GM10248 (cell line): ENCODE data around the gene CRK.
A peak's percentile ranks its signal among the peaks of the same experiment; 100 is the strongest.

ENCODE experiments used
- CTCF ChIA-PET: fragments of 300-600 bp; sonication (Branson Sonifier 250); formaldehyde crosslinking; extraction: SDS; loops from one replicate; lab custom pipeline; 2021; ENCODE audit warnings: antibody characterized with exemption; lab: Yijun Ruan, JAX
- POLR2A ChIA-PET: fragments of 350-650 bp; sonication (Branson Sonifier 250); formaldehyde crosslinking; extraction: SDS; loops from one replicate; lab custom pipeline; 2020; ENCODE audit warnings: antibody characterized with exemption; lab: Yijun Ruan, JAX
- DNase-seq: peaks from one replicate; pipeline ENCODE4 v3.0.0; 2012; ENCODE audit errors: extremely low spot score
- TF ChIP-seq, protein P1 (sequence below): IDR thresholded peaks from 2 replicates; pipeline ENCODE4 v1.5.1; 2012; ENCODE audit warnings: mild to moderate bottlenecking, low read depth; ENCODE audit errors: extremely low read depth, missing control alignments, control extremely low read depth

Gene CRK

DNA sequence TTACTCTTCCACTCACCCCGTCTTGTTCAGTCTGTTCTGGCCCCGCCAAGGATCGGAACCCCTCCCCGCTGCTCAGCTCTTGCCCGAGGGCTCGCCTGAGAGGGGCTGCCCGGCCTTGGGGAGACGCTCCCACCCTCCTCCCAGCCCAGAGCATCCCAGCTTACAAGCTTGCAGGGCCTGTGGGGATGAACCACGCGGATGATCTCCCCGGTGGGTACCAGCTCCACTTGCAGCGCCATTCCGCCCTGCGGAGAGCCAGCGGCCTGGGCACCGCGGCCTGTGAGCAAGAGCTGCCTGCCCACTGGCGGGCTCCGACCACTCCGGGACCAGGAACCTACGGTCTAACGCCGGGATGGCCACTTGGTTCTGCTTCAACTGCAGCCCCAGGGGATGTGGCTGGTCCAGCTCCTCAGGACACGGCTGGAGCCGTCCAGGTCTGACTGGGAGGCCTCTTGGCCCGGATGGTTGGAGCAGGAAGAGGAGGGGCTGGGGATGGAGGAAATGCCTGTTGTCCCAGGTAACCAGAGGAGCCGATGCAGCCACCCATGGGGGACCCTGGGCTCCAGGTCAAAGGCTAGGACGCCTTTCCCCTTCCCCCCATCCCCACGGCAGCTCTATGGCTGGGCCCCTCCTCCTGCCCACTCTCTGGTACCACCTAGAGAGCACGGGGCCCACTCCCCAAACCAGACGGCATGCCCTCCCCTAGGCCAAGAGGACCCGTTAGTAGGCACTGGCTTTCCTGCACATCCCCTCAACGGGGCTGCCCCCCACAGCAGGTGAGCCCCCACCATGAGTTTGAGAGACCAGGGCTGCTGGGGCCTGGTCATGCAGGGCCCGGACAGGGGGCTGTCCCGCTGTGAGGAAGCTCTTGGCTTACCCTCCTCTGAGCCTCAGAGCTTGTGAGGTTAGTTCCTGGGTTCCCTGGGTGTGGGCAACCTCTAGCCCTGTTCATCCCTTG lies 36.5 kb upstream of the CRK start, which contains the start of gene MYO1C:
MYO1C (minus strand) TSS at position 438 of the 958 bp plus-strand sequence; CDS start at position 239, 199 bp downstream.
- DNase-seq: no peak
- ChIA-PET CTCF (interaction anchor here (0.9 to 3.1 kb wide), 5 partner anchors 13 to 137 kb away, joined by 3 to 13 read pairs (median 3); partner anchors contain the start of gene INPP5K), POLR2A (no interaction called here)
- TF ChIP-seq, protein P1, sequence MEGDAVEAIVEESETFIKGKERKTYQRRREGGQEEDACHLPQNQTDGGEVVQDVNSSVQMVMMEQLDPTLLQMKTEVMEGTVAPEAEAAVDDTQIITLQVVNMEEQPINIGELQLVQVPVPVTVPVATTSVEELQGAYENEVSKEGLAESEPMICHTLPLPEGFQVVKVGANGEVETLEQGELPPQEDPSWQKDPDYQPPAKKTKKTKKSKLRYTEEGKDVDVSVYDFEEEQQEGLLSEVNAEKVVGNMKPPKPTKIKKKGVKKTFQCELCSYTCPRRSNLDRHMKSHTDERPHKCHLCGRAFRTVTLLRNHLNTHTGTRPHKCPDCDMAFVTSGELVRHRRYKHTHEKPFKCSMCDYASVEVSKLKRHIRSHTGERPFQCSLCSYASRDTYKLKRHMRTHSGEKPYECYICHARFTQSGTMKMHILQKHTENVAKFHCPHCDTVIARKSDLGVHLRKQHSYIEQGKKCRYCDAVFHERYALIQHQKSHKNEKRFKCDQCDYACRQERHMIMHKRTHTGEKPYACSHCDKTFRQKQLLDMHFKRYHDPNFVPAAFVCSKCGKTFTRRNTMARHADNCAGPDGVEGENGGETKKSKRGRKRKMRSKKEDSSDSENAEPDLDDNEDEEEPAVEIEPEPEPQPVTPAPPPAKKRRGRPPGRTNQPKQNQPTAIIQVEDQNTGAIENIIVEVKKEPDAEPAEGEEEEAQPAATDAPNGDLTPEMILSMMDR: no peak

- DNase-seq: peak; percentile 92
- ChIA-PET POLR2A (no interaction called here), CTCF (interaction anchor here (0.9 to 3.1 kb wide), 4 partner anchors 14 to 126 kb away, joined by 3 to 13 read pairs (median 8); partner anchors contain the start of gene INPP5K)
- TF ChIP-seq, protein P1: no peak
Observed at GRCh38 chr17:1491443-1492248, 35.6 kb upstream of the CRK start.

DNA sequence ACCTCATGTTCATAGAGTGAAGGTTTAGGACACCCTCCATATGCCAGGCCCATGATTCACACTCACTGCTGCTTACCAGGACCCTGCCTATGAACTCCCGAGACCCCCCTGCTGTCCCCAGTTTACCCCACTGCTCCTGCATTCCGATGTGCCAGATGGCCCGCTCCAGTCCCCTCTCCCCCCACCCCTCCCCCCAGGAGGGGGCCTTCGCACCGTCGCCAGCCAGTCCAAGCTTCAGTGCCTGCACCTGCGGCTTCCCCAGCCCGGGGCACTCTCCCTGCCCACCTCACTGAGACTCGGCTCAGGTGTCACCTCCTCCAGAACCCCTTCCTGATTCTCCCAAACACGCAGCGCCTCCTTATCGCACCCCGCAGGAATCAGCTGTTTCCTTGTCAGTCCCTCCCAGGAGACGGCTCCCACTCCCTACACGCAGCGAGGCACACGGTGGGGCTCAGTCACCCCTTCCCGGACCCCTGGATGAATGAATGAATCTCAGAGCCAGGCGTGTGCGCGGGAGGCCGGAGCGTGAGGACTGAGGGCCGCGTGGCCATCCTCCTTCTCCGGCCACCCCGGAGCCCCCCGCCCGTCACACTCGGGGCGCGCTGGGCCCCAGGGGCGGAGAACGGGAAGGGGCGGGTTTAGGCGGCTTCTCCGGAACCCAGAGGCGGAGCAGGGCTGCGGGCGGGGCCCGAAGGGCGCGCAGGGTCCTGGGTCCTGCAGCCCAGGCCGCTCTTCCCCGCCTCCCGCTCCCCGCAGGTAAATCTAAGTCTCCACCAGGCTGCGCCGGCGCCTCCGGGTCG lies 34.8 kb upstream of the CRK start:
- peak; percentile 87 for DNase-seq

DNA sequence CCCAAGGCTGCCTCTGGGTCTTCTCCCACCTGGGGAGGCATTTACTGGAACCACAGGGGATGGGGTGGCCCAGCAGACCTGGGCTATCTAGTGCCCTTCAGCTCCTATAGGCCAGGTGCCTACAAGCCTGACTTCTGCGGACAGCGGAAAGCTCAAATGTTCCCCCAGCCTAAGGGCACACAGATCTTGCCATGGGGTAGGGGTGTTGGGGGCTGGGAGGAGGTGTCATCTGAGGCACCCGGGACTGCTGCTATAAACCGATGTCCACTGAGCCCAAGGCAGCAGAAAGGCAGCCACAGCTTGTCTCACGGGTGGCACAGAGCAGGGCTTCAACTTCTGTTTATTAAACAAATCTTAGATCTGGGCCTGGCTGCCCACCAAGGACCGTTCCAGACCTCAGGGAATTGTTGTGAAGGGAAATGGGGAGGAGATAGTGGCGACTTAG lies 32.8 kb upstream of the CRK start:
- CTCF ChIA-PET: interaction anchor here (2.9 kb wide), 1 partner anchor 27 kb away, joined by 16 read pairs; the partner anchor contains the start of gene INPP5K
- TF ChIP-seq, protein P1: no peak
- DNase-seq: no peak
- POLR2A ChIA-PET: interaction anchor here (0.5 to 1.1 kb wide), 2 partner anchors 15 to 65 kb away, joined by 3 read pairs; no protein-coding TSS in a partner anchor

More for the DNA sequence above, 34.8 kb upstream of the CRK start:
- TF ChIP-seq, protein P1: no peak
- POLR2A ChIA-PET: interaction anchor here (1.7 kb wide), 1 partner anchor 26 kb away, joined by 5 read pairs; the partner anchor contains the start of gene INPP5K
- CTCF ChIA-PET: no interaction called here

DNA sequence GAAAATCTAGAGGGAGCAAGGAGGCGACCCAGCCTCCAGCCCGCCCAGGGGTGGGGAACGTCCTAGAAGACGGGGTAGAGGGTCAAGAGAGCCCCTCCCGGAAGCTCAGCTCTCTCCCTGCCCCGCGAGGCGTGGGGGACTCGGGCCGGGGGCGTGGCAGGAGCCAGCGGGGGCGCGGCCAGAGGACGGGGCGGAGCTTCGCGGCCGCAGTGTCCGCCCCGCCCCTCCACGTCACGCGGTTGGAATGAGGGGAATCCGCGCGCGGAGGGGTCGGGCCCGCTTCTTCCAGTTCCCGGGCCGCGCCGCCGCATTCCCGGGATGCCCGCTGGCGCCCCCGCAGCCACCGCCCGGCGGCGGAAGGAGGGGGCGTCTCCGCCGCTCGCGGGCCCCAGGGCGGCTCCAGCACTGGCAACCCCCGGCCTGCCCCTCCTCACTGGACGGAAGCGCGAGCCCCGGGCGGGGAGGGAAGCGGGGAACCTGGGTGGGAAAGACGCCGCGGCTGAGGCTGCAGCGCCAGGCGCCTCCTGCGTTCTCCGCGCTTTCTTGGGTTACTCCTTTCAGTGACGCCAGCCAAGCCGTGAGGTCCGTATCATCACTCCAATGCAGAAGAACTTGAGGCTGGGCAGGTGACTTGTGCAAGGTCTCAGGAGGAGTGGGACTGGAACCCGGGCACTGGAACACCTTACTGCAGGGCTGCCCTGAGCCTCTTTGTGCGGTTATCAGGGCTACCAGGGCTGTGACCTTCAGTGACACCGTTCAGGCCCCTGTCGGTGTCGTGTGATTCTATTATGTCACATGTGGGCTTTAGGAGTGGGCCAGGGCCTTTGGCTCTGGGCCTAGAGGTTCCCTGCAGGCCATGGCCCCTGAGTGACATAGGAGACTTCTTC lies 32.1 kb upstream of the CRK start:
- TF ChIP-seq, protein P1: no peak
- peak; percentile 85 for DNase-seq
- POLR2A ChIA-PET: interaction anchor here (0.5 to 1.1 kb wide), 3 partner anchors 13 to 65 kb away, joined by 3 to 4 read pairs (median 3); no protein-coding TSS in a partner anchor
- CTCF ChIA-PET: interaction anchor here (0.8 to 2.9 kb wide), 4 partner anchors 28 to 123 kb away, joined by 3 to 16 read pairs (median 4); partner anchors contain the start of gene INPP5K
